CD14-positive monocyte (primary cell): ENCODE data around the gene PELI2. TPM values are rescaled to one million over a fixed set of nuclear protein-coding genes. Genes with fewer than 3 reads are reported as not detected.

Source experiments
- DNase-seq, 3 donors: peaks; one replicate each; pipeline ENCODE4 v3.0.0-alpha.2; 2011 to 2022
- H2AFZ ChIP-seq: 2 replicates; pipeline ENCODE4 v1.6.0; 2012; ENCODE audit warnings: mild to moderate bottlenecking, low read depth, low read length, inconsistent platforms; ENCODE audit not compliant: insufficient read depth, poor library complexity, severe bottlenecking
- H3K27ac ChIP-seq, 2 donors: 1 replicate in 1 of 2; 2 replicates in 1 of 2; pipeline ENCODE4 v1.5.1; 2012 to 2013; ENCODE audit warnings: low read length in 2 of 2, control low read depth in 1 of 2, inconsistent platforms in 1 of 2, low read depth in 1 of 2, mild to moderate bottlenecking in 1 of 2
- H3K27me3 ChIP-seq, 2 donors: one replicate each; pipeline versions ENCODE4 v1.6.0 to v1.6.1; 2011 to 2013; ENCODE audit warnings: low read length in 2 of 2; ENCODE audit not compliant: control insufficient read depth in 2 of 2, insufficient read depth in 2 of 2
- H3K36me3 ChIP-seq, 2 donors: replicated peaks in 1 of 2; 1 replicate in 1 of 2; 2 replicates in 1 of 2; pipeline versions ENCODE4 v1.5.1 to v1.6.1; 2012 to 2013; ENCODE audit warnings: low read length in 2 of 2, control low read depth in 1 of 2, inconsistent platforms in 1 of 2, mild to moderate bottlenecking in 1 of 2; ENCODE audit not compliant: insufficient read depth in 2 of 2, control insufficient read depth in 1 of 2
- H3K4me1 ChIP-seq, 2 donors: 1 replicate in 1 of 2; 2 replicates in 1 of 2; pipeline versions ENCODE4 v1.5.1 to v1.6.1; 2012 to 2013; ENCODE audit warnings: low read length in 2 of 2, control low read depth in 1 of 2, inconsistent platforms in 1 of 2, mild to moderate bottlenecking in 1 of 2, moderate library complexity in 1 of 2; ENCODE audit not compliant: insufficient read depth in 2 of 2, control insufficient read depth in 1 of 2
- H3K4me2 ChIP-seq: replicated peaks from 2 replicates; pipeline ENCODE3; 2012; ENCODE audit warnings: low read length, moderate library complexity, mild to moderate bottlenecking; ENCODE audit not compliant: poor library complexity, severe bottlenecking; ENCODE audit errors: extremely low read depth
- H3K4me3 ChIP-seq, 3 experiments: fragments of 200-600 bp in 1 of 3; sonication (generic) in 1 of 3; replicated peaks in 1 of 3; 1 replicate in 2 of 3; 2 replicates in 1 of 3; pipeline ENCODE4 v1.5.1; 2011 to 2013; ENCODE audit warnings: low read length in 3 of 3, mild to moderate bottlenecking in 3 of 3, control low read depth in 2 of 3, low read depth in 2 of 3, inconsistent platforms in 1 of 3, moderate library complexity in 1 of 3
- H3K79me2 ChIP-seq: 2 replicates; pipeline ENCODE4 v1.6.0; 2012; ENCODE audit warnings: mild to moderate bottlenecking, control low read depth, inconsistent platforms, low read length, moderate library complexity; ENCODE audit not compliant: insufficient read depth
- H3K9ac ChIP-seq: 2 replicates; pipeline ENCODE4 v1.6.0; 2017; ENCODE audit warnings: low read length, mild to moderate bottlenecking; ENCODE audit not compliant: insufficient read depth, poor library complexity, severe bottlenecking
- H3K9me3 ChIP-seq, 2 donors: replicated peaks in 1 of 2; 1 replicate in 1 of 2; 2 replicates in 1 of 2; pipeline versions ENCODE4 v1.5.1 to v1.6.1; 2012 to 2013; ENCODE audit warnings: low read length in 2 of 2, control low read depth in 1 of 2; ENCODE audit not compliant: control insufficient read depth in 1 of 2, insufficient read depth in 1 of 2
- H4K20me1 ChIP-seq: 2 replicates; pipeline ENCODE4 v1.6.0; 2012; ENCODE audit warnings: mild to moderate bottlenecking, low read length, control low read depth, moderate library complexity; ENCODE audit not compliant: insufficient read depth
- H3K27ac Mint-ChIP-seq, 7 donors: one replicate each; pipeline ENCODE4 v1.8.0; 2020; ENCODE audit warnings: mild to moderate bottlenecking in 7 of 7, mixed read lengths in 7 of 7, moderate library complexity in 6 of 7, inconsistent platforms in 2 of 7
- H3K27me3 Mint-ChIP-seq, 3 donors: one replicate each; pipeline ENCODE4 v1.8.0; 2021 to 2022; ENCODE audit warnings: low read depth in 3 of 3, mild to moderate bottlenecking in 3 of 3, mixed read lengths in 3 of 3, moderate library complexity in 3 of 3, inconsistent platforms in 1 of 3
- H3K36me3 Mint-ChIP-seq, 2 donors: one replicate each; pipeline ENCODE4 v1.8.0; 2020; ENCODE audit warnings: mixed read lengths in 2 of 2, inconsistent platforms in 1 of 2, mild to moderate bottlenecking in 1 of 2
- H3K4me1 Mint-ChIP-seq: one replicate; pipeline ENCODE4 v1.8.0; 2020; ENCODE audit warnings: mild to moderate bottlenecking, mixed read lengths
- H3K4me3 Mint-ChIP-seq, 2 donors: one replicate each; pipeline ENCODE4 v1.8.0; 2020; ENCODE audit warnings: mild to moderate bottlenecking in 2 of 2, mixed read lengths in 2 of 2, moderate library complexity in 1 of 2
- H3K9me3 Mint-ChIP-seq, 7 donors: one replicate each; pipeline ENCODE4 v1.8.0; 2020 to 2022; ENCODE audit warnings: mixed read lengths in 7 of 7, mild to moderate bottlenecking in 6 of 7, moderate library complexity in 6 of 7, inconsistent platforms in 2 of 7
- CTCF ChIP-seq: fragments of 200-600 bp; IDR thresholded peaks from one replicate; pipeline ENCODE4 v1.8.0; 2022; ENCODE audit warnings: antibody characterized with exemption, mild to moderate bottlenecking
- WGBS: methylation state at CpG from one replicate; pipeline ENCODE4 v1.1.5; 2013; ENCODE audit warnings: missing lambda C conversion rate; ENCODE audit not compliant: insufficient coverage; 5-methylcytosine and 5-hydroxymethylcytosine counted together
- intact Hi-C, 2 donors: fragments of 100-400 bp; cut with micrococcal nuclease; formaldehyde crosslinking; loops; one replicate each; pipeline versions ENCODE4 v1.15.0 to v1.15.1; 2023
- polyA plus RNA-seq, 3 donors: library from polyadenylated mRNA; depleted of rRNA in 1 of 3; unstranded in 2 of 3; stranded (reverse) in 1 of 3; fragments of 300-500 nt in 2 of 3; fragments of >200 nt in 1 of 3; fragmentation: Illumina TruSeq in 2 of 3; gene quantifications; 1 replicate in 2 of 3; 2 replicates in 1 of 3; pipeline ENCODE4 v1.2.3, GENCODE V29; 2012 to 2021

Gene PELI2
- polyA plus RNA-seq, 3 donors, result 10.1 to 35.8 (median 12.5) TPM

- no peaks in the 10 kb centered on the region for H3K27me3 Mint-ChIP-seq
- Histone ChIP-seq H4K20me1 (peaks cover 100% of the 10 kb centered on the region), H3K27ac (peak overlapping the region in 1 of 2 donors; percentile 24), H3K4me1 (peaks cover 5 to 25% of the 10 kb centered on the region in 2 donors), H2AFZ (no peak overlapping the region), H3K9me3 (no peaks in the 10 kb centered on the region), H3K79me2 (peaks cover 68% of the 10 kb centered on the region), H3K27me3 (no peaks in the 10 kb centered on the region), H3K4me2 (no peak overlapping the region), H3K4me3 (no peak overlapping the region), H3K9ac (peak overlapping the region; percentile 24), H3K36me3 (no peaks in the 10 kb centered on the region)
- H3K4me3 Mint-ChIP-seq, result no peak overlapping the region
- intact Hi-C loops, result no loop called here
- peaks cover 23% of the 10 kb centered on the region for H3K4me1 Mint-ChIP-seq
- peaks cover 6 to 9% of the 10 kb centered on the region in 2 donors for H3K36me3 Mint-ChIP-seq
- no peak for TF ChIP-seq CTCF
- no peak for DNase-seq
- H3K27ac Mint-ChIP-seq, result peak overlapping the region in 1 of 7 donors; percentile 56
- 30% methylated on average over 2 of the region's 5 CpGs for WGBS
- peaks cover 0 to 2% (median 0%) of the 10 kb centered on the region in 7 donors for H3K9me3 Mint-ChIP-seq
Measured at GRCh38 chr14:56216626-56217379, 98.6 kb downstream of the PELI2 start.

- Mint-ChIP-seq H3K9me3 (peaks cover 0 to 2% (median 0%) of the 10 kb centered on the region in 7 donors), H3K4me3 (no peak overlapping the region), H3K27me3 (no peaks in the 10 kb centered on the region), H3K4me1 (peaks cover 26% of the 10 kb centered on the region), H3K36me3 (peaks cover 6 to 9% of the 10 kb centered on the region in 2 donors), H3K27ac (no peak overlapping the region)
- 40% methylated on average over 2 of the region's 7 CpGs for WGBS
- H3K27me3 ChIP-seq, result no peaks in the 10 kb centered on the region
- intact Hi-C loops, result no loop called here
- DNase-seq, result no peak
- H3K9ac ChIP-seq, result peak overlapping the region; percentile 24
- no peaks in the 10 kb centered on the region for H3K36me3 ChIP-seq
- no peak overlapping the region for H3K4me3 ChIP-seq
- peaks cover 5 to 25% of the 10 kb centered on the region in 2 donors for H3K4me1 ChIP-seq
- peaks cover 100% of the 10 kb centered on the region for H4K20me1 ChIP-seq
- no peak overlapping the region for H3K4me2 ChIP-seq
- no peak overlapping the region for H2AFZ ChIP-seq
- TF ChIP-seq CTCF, result no peak
- peaks cover 68% of the 10 kb centered on the region for H3K79me2 ChIP-seq
- H3K27ac ChIP-seq, result peak overlapping the region in 1 of 2 donors; percentile 24
- H3K9me3 ChIP-seq, result no peaks in the 10 kb centered on the region
Measured at GRCh38 chr14:56217380-56218045, 99.3 kb downstream of the PELI2 start.
